ENCODE measurements around the gene OMP. TPM values are rescaled to one million over a fixed set of nuclear protein-coding genes. Genes with fewer than 3 reads are reported as not detected.

The OMP gene
- total and polyA plus RNA-seq, 5 experiments from 2014 or later: 1.1 TPM; not detected in 4

- peak; percentile 94 to 95 for ATAC-seq
- peaks cover 0 to 9% (median 0%) of the 10 kb centered on the region in 9 donors for H3K9me3 Mint-ChIP-seq
- H3K4me1 Mint-ChIP-seq: peaks cover 16 to 42% (median 25%) of the 10 kb centered on the region in 4 donors
- no peaks in the 10 kb centered on the region for H3K27me3 Mint-ChIP-seq
- peak in 9 of 10 donors; percentile 18 to 79 (median 48) for DNase-seq
- POLR2A ChIA-PET: interaction anchor here (1.0 to 2.8 kb wide), 5 partner anchors 9 to 35 kb away, joined by 4 to 25 read pairs (median 9); partner anchors contain the start of gene CAPN5
- peaks cover 0 to 3% (median 0%) of the 10 kb centered on the region in 3 donors for H3K36me3 Mint-ChIP-seq
- peak overlapping the region; percentile 96 to 99 (median 98) for H3K27ac Mint-ChIP-seq
- H3K4me3 Mint-ChIP-seq: peak overlapping the region; percentile 73 to 89 (median 86)
These were observed 19.6 kb upstream of the OMP start for GRCh38 chr11:77082838-77083565.

DNA sequence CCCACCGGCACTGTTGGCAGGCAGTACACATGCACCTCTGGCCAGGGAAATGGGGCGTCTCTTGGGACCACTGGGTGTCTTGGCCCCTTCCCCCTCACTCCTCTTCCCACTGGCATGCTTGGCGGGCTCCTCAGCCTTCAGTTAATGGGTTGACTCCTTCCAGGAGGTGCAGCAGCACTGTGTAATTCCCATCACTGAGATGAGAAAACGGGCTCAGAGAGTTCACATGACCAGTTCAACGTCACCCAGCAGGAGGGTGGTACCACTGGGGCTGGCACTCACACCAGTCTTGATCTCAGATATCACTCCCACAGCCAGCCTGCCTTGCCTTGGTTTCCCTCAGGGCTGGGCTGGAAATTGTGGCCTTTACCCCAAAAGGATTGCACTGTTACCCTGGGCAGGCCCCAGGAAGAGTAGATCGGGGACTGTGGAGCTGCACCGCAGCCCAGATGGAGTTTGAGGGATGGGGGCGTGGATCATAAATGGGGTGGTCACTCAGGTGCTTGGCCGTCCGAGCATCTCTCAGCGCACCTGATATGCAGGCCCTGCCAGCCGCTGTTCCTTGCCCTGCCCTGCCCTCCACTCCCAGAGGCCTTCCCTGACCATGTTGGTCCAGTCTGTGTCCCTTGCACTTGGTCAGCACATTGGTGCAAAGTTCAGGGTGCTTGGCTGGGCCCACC is 18.9 kb upstream of the OMP start:
- peak in 1 of 10 donors; percentile 64 for DNase-seq
- H3K36me3 Mint-ChIP-seq: peaks cover 0 to 3% (median 0%) of the 10 kb centered on the region in 3 donors
- peak overlapping the region; percentile 74 to 99 (median 98) for H3K27ac Mint-ChIP-seq
- POLR2A ChIA-PET: interaction anchor here (1.0 to 2.8 kb wide), 3 partner anchors 8 to 36 kb away, joined by 4 to 25 read pairs (median 9); partner anchors contain the start of gene CAPN5
- no peak for ATAC-seq
- H3K4me3 Mint-ChIP-seq: peak overlapping the region in 4 of 10 donors; percentile 26 to 86 (median 86)
- peaks cover 0 to 4% (median 0%) of the 10 kb centered on the region in 9 donors for H3K9me3 Mint-ChIP-seq
- no peaks in the 10 kb centered on the region for H3K27me3 Mint-ChIP-seq
- peaks cover 16 to 42% (median 25%) of the 10 kb centered on the region in 4 donors for H3K4me1 Mint-ChIP-seq

- H3K36me3 Mint-ChIP-seq: peaks cover 0 to 3% (median 0%) of the 10 kb centered on the region in 3 donors
- ATAC-seq: no peak
- no peak overlapping the region for H3K4me3 Mint-ChIP-seq
- no peaks in the 10 kb centered on the region for H3K9me3 Mint-ChIP-seq
- POLR2A ChIA-PET: interaction anchor here (1.0 kb wide), 1 partner anchor 37 kb away, joined by 4 read pairs; no protein-coding TSS in a partner anchor
- H3K27me3 Mint-ChIP-seq: no peaks in the 10 kb centered on the region
- H3K27ac Mint-ChIP-seq: peak overlapping the region in 6 of 10 donors; percentile 19 to 84 (median 62)
- H3K4me1 Mint-ChIP-seq: peaks cover 16 to 40% (median 24%) of the 10 kb centered on the region in 4 donors
- peak in 1 of 10 donors; percentile 43 for DNase-seq
These were observed 18.0 kb upstream of the OMP start for GRCh38 chr11:77084581-77085191.

- Mint-ChIP-seq H3K4me3 (no peak overlapping the region), H3K27ac (peak overlapping the region in 3 of 10 donors; percentile 29 to 69 (median 51)), H3K36me3 (peaks cover 0 to 3% (median 0%) of the 10 kb centered on the region in 3 donors), H3K27me3 (no peaks in the 10 kb centered on the region), H3K9me3 (no peaks in the 10 kb centered on the region), H3K4me1 (peaks cover 15 to 32% (median 22%) of the 10 kb centered on the region in 4 donors)
- POLR2A ChIA-PET: no interaction called here
- no peak for ATAC-seq
- DNase-seq: peak in 1 of 10 donors; percentile 50
These were observed 17.0 kb upstream of the OMP start for GRCh38 chr11:77085652-77086051.

GRCh38 chr11:77086521-77087472 is 15.8 kb upstream of the OMP start:
- POLR2A ChIA-PET: no interaction called here
- Mint-ChIP-seq H3K36me3 (peaks cover 0 to 3% (median 0%) of the 10 kb centered on the region in 3 donors), H3K4me3 (no peak overlapping the region), H3K27ac (no peak overlapping the region), H3K4me1 (peaks cover 17 to 28% (median 22%) of the 10 kb centered on the region in 4 donors), H3K27me3 (no peaks in the 10 kb centered on the region), H3K9me3 (no peaks in the 10 kb centered on the region)
- peak in 1 of 10 donors; percentile 41 for DNase-seq
- ATAC-seq: no peak

GRCh38 chr11:77087723-77088225 is 14.9 kb upstream of the OMP start:
- H3K36me3 Mint-ChIP-seq: peaks cover 0 to 3% (median 0%) of the 10 kb centered on the region in 3 donors
- ATAC-seq (no peak), DNase-seq (peak in 1 of 10 donors; percentile 28)
- POLR2A ChIA-PET: interaction anchor here (1.4 kb wide), 1 partner anchor 8 kb away, joined by 3 read pairs; no protein-coding TSS in a partner anchor
- H3K9me3 Mint-ChIP-seq: no peaks in the 10 kb centered on the region
- no peak overlapping the region for H3K4me3 Mint-ChIP-seq
- no peaks in the 10 kb centered on the region for H3K27me3 Mint-ChIP-seq
- H3K27ac Mint-ChIP-seq: peak overlapping the region in 2 of 10 donors; percentile 60 to 80
- peaks cover 8 to 18% (median 13%) of the 10 kb centered on the region in 4 donors for H3K4me1 Mint-ChIP-seq

GRCh38 chr11:77088236-77089003 is 14.2 kb upstream of the OMP start:
- H3K27ac Mint-ChIP-seq: peak overlapping the region in 1 of 10 donors; percentile 83
- no peaks in the 10 kb centered on the region for H3K27me3 Mint-ChIP-seq
- POLR2A ChIA-PET: interaction anchor here (1.4 kb wide), 1 partner anchor 8 kb away, joined by 3 read pairs; no protein-coding TSS in a partner anchor
- DNase-seq (peak in 1 of 10 donors; percentile 32), ATAC-seq (no peak)
- peaks cover 2 to 11% (median 9%) of the 10 kb centered on the region in 4 donors for H3K4me1 Mint-ChIP-seq
- H3K9me3 Mint-ChIP-seq: no peaks in the 10 kb centered on the region
- H3K4me3 Mint-ChIP-seq: no peak overlapping the region
- peaks cover 0 to 3% (median 0%) of the 10 kb centered on the region in 3 donors for H3K36me3 Mint-ChIP-seq

GRCh38 chr11:77089004-77089545 is 13.6 kb upstream of the OMP start:
- POLR2A ChIA-PET: interaction anchor here (1.4 to 3.8 kb wide), 2 partner anchors 9 to 24 kb away, joined by 3 to 17 read pairs; no protein-coding TSS in a partner anchor
- DNase-seq (peak in 1 of 10 donors; percentile 34), ATAC-seq (no peak)
- Mint-ChIP-seq H3K4me1 (peaks cover 2 to 7% (median 6%) of the 10 kb centered on the region in 4 donors), H3K36me3 (peaks cover 0 to 7% (median 0%) of the 10 kb centered on the region in 3 donors), H3K27me3 (no peaks in the 10 kb centered on the region), H3K27ac (peak overlapping the region in 3 of 10 donors; percentile 65 to 84 (median 82)), H3K9me3 (no peaks in the 10 kb centered on the region), H3K4me3 (no peak overlapping the region)

DNA sequence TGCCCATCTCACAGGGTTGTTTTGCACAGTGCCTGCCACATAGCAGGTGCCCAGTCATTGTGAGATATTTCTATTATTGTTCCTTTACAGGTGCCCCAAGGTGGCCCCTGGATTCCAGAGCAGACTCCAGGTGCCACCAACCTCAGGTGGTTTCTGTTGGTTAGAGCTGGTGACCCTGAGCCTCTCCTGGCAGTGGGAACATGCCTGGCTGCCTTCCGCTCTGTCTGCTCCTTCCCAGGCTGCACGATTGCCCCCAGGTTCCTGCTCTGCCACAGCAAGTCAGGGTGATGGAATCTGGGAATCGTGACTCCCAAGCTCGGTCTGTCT is 12.6 kb upstream of the OMP start:
- peaks cover 0 to 5% (median 0%) of the 10 kb centered on the region in 3 donors for H3K36me3 Mint-ChIP-seq
- no peaks in the 10 kb centered on the region for H3K9me3 Mint-ChIP-seq
- no peak for DNase-seq
- POLR2A ChIA-PET: interaction anchor here (3.8 kb wide), 1 partner anchor 25 kb away, joined by 17 read pairs; no protein-coding TSS in a partner anchor
- no peak overlapping the region for H3K4me3 Mint-ChIP-seq
- ATAC-seq: no peak
- peaks cover 2 to 7% (median 3%) of the 10 kb centered on the region in 4 donors for H3K4me1 Mint-ChIP-seq
- peak overlapping the region in 1 of 10 donors; percentile 63 for H3K27ac Mint-ChIP-seq
- H3K27me3 Mint-ChIP-seq: no peaks in the 10 kb centered on the region

GRCh38 chr11:77090373-77091111 is 12.1 kb upstream of the OMP start:
- peaks cover 2 to 7% (median 3%) of the 10 kb centered on the region in 4 donors for H3K4me1 Mint-ChIP-seq

More at GRCh38 chr11:77090373-77091111, 12.1 kb upstream of the OMP start:
- peak overlapping the region in 1 of 10 donors; percentile 63 for H3K27ac Mint-ChIP-seq
- peak in 1 of 2 donors; percentile 7 for ATAC-seq
- H3K9me3 Mint-ChIP-seq: no peaks in the 10 kb centered on the region
- no peak overlapping the region for H3K4me3 Mint-ChIP-seq
- POLR2A ChIA-PET: interaction anchor here (1.0 to 3.8 kb wide), 4 partner anchors 8 to 43 kb away, joined by 4 to 17 read pairs (median 12); no protein-coding TSS in a partner anchor
- H3K36me3 Mint-ChIP-seq: peaks cover 0 to 4% (median 0%) of the 10 kb centered on the region in 3 donors
- peak in 1 of 10 donors; percentile 54 for DNase-seq
- no peaks in the 10 kb centered on the region for H3K27me3 Mint-ChIP-seq

Measured in naive thymus-derived CD8-positive, alpha-beta T cell (primary cell).